Aorta (tissue), 5 donors: ENCODE results near the gene ATXN1. TPM values are rescaled to one million over a fixed set of nuclear protein-coding genes. Genes with fewer than 3 reads are reported as not detected.
"Not testable (repeated sequence)": the region's sequence is repeated elsewhere in the genome, so short reads cannot be mapped to it uniquely, and the experiment has no call there.

Source experiments
- ATAC-seq: fragments of 200-7000 bp; cut with Tn5 transposase; one replicate; pipeline ENCODE4 v1.9.1; 2022; ENCODE audit warnings: moderate library complexity; ENCODE audit not compliant: low FRiP score
- DNase-seq, 2 donors: peaks; one replicate each; pipeline ENCODE4 v3.0.0-alpha.2; 2020
- H3K27ac ChIP-seq, 2 donors: one replicate each; pipeline ENCODE4 v1.5.1; 2013; ENCODE audit warnings: low read length in 2 of 2, mild to moderate bottlenecking in 2 of 2, moderate library complexity in 2 of 2, control low read depth in 1 of 2, inconsistent platforms in 1 of 2, low read depth in 1 of 2
- H3K27me3 ChIP-seq, 2 donors: one replicate each; pipeline ENCODE4 v1.6.1; 2013; ENCODE audit warnings: control low read depth in 1 of 2, low read length in 1 of 2, mild to moderate bottlenecking in 1 of 2, moderate library complexity in 1 of 2; ENCODE audit not compliant: insufficient read depth in 2 of 2, control insufficient read depth in 1 of 2
- H3K36me3 ChIP-seq, 2 donors: one replicate each; pipeline ENCODE4 v1.6.1; 2013; ENCODE audit warnings: control low read depth in 1 of 2, low read length in 1 of 2, mild to moderate bottlenecking in 1 of 2; ENCODE audit not compliant: insufficient read depth in 2 of 2, control insufficient read depth in 1 of 2
- H3K4me1 ChIP-seq, 2 donors: one replicate each; pipeline ENCODE4 v1.6.1; 2013; ENCODE audit warnings: low read length in 2 of 2, control low read depth in 1 of 2, mild to moderate bottlenecking in 1 of 2, moderate library complexity in 1 of 2; ENCODE audit not compliant: insufficient read depth in 2 of 2, control insufficient read depth in 1 of 2
- H3K4me3 ChIP-seq, 2 donors: one replicate each; pipeline ENCODE4 v1.5.1; 2013; ENCODE audit warnings: low read length in 2 of 2, control low read depth in 1 of 2, mild to moderate bottlenecking in 1 of 2
- H3K9me3 ChIP-seq: one replicate; pipeline ENCODE4 v1.6.1; 2013; ENCODE audit warnings: mild to moderate bottlenecking, low read length; ENCODE audit not compliant: control insufficient read depth
- WGBS, 2 donors: extraction: QIAGEN DNeasy Blood & Tissue Kit; methylation state at CpG; one replicate each; pipeline ENCODE4 v1.1.7; 2013; 5-methylcytosine and 5-hydroxymethylcytosine counted together
- intact Hi-C, 2 donors: fragments of 100-400 bp; cut with DNase I; formaldehyde crosslinking; loops; one replicate each; pipeline versions ENCODE4 v1.14.2 to v1.15.0; 2022
- polyA plus RNA-seq, 2 donors: library from polyadenylated mRNA; stranded (reverse); fragments of 200-250 nt; gene quantifications; one replicate each; pipeline ENCODE4 v1.2.3, GENCODE V29; 2013
- total RNA-seq, 2 donors: library from RNA; stranded (reverse); fragmentation: NEBNext Ultra II Directional; extraction: Animal tissue kit (Norgen Biotek cat#: 25700); gene quantifications; one replicate each; pipeline ENCODE4 v1.2.1, GENCODE V29; 2021
- donor health status: healthy with polysubstance abuse.
- donor health status: Bipolar disorder and iron deficiency.
- donor health status: DM: no; HTN: no; CAD: no.
- donor health status: DM: no; HTN: no; CAD: no.
- donor health status: DM: yes; HTN: yes; CAD: no.

ATXN1 gene
- total and polyA plus RNA-seq, 4 donors = 11.5 to 85.5 (median 45.8) TPM

DNA sequence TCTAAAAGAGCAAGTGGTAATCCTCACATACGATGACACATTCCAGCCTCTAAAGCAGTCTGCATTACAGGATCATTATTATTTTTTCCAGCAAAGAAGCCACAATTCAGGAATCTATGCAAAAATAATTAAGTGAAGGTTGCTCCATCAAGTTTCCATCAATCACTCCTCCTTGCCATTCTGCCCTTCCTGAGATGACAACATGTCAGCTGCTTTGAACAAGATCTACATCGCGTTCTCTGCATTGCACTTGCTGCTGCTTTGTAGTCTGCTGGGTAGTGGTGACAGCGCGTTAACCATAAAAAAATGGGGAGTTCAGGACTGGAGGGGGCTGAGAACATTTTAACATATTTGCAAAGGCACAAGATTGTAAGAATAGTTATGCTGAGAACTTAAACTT lies 375.2 kb downstream of the ATXN1 start:
- WGBS, 2 donors = 88 to 91% methylated on average over 5 of the region's 5 CpGs
- no peak for DNase-seq

DNA sequence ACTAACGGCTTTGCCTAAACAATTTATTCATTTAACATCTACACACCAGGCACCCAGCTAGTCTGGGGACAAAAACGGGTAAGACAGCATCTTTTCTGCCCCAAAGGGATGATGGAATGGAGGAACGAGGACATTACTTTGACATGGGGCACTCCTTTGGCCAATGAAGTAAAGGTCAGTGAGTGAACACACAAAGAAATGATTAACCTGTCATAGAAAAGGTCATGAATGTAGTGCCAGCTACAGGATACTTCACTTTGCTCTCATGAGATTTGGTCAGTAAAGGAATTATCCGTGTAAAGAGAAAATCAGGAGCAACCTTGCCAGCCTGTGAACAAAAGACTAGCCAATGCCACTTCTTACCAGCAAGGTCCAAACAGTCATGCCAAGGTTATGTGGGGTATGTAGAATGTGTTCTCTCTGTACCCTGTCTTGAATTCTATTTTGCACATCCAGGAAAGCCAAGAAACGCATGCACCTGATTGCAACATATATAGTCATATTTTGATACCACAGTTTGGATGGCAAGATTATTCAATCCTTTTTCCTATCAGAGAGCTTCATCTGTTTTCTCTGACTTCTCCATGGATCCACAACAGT lies 377.6 kb downstream of the ATXN1 start:
- H3K4me1 ChIP-seq = no peaks in the 10 kb centered on the region
- DNase-seq (no peak), ATAC-seq (no peak)
- H3K36me3 ChIP-seq = no peaks in the 10 kb centered on the region
- no peak overlapping the region for H3K4me3 ChIP-seq
- no peaks in the 10 kb centered on the region for H3K9me3 ChIP-seq
- no peaks in the 10 kb centered on the region for H3K27me3 ChIP-seq
- intact Hi-C loops = no loop called here
- no peak overlapping the region for H3K27ac ChIP-seq
- WGBS, 2 donors = 88 to 89% methylated on average over 5 of the region's 5 CpGs

More for the DNA sequence above, 375.2 kb downstream of the ATXN1 start:
- Histone ChIP-seq H3K36me3 (no peaks in the 10 kb centered on the region), H3K4me3 (no peak overlapping the region), H3K27ac (no peak overlapping the region), H3K9me3 (no peaks in the 10 kb centered on the region), H3K4me1 (no peaks in the 10 kb centered on the region), H3K27me3 (no peaks in the 10 kb centered on the region)
- ATAC-seq = no peak
- intact Hi-C loops = no loop called here

DNA sequence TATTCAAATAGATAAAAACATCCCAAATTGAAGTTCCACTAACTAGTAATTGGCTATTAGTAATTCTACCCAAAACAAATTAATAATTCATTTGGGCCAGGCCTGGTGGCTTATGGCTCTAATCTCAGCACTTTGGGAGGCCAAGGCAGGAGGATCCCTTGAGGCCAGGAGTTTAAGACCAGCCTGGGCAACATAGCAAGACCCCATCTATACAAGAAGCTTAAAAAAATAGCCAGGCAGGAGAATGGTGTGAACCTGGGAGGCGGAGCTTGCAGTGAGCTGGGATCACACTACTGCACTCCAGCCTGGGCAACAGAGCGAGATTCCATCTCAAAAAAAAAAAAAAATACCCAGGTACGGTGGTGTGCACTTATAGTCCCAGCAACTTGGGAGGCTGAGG lies 379.3 kb downstream of the ATXN1 start:
- DNase-seq, H3K4me1 ChIP-seq, intact Hi-C loops, H3K27me3 ChIP-seq, H3K27ac ChIP-seq, H3K4me3 ChIP-seq, ATAC-seq, H3K36me3 ChIP-seq, H3K9me3 ChIP-seq: not testable (repeated sequence)
- WGBS, 2 donors = 93 to 98% methylated on average over 3 of the region's 3 CpGs

DNA sequence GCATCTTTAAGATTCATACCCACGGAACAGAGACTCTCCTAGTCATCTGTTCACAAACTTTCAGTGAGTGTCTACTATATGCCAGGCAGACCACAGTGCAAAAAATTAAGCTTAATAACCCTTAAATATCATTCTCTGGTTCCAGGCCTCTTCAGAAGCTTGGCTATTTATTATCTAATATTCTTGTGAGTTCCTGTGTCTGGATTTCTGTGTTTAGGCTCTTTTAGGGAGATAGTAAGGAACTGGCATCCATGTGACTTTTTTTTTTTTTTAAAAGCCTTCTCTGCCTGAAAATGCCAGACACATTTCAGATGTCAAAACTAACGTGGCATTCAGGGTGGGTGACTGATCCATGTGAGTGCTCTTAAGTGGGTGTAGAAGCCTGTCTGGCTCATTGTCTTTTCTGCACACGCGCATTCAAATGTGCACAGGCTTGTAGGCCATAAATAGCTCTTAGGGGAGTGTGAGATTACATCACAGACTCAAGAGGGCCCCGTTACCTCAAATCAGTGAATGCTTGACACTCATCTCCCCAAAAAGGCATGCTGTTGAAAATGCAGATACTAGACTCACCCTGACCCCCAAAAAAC lies 380.9 kb downstream of the ATXN1 start:
- Histone ChIP-seq H3K36me3 (no peaks in the 10 kb centered on the region), H3K27me3 (no peaks in the 10 kb centered on the region), H3K27ac (no peak overlapping the region), H3K4me3 (no peak overlapping the region), H3K9me3 (no peaks in the 10 kb centered on the region), H3K4me1 (peaks cover 0 to 6% of the 10 kb centered on the region in 2 donors)
- ATAC-seq = no peak
- intact Hi-C loops = no loop called here
- WGBS, 2 donors = 57% methylated on average over 5 of the region's 5 CpGs
- no peak for DNase-seq

DNA sequence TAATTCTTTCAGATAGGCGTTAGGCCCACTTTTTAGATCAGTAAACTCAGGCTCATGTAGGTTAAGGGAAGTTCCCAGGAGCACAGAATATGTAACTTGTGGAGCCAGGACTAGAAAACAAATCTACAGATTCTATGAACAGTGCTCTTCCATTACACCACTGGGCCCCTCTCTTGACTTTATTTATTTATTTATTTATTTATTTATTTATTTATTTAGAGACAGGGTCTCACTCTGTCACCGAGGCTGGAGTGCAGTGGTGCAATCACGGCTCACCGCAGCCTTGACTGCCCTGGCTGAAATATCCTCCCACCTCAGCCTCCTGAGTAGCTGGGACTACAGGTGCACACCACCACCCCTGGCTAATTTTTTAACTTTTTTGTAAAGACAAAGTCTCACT lies 382.9 kb downstream of the ATXN1 start:
- ATAC-seq, intact Hi-C loops, H3K9me3 ChIP-seq, H3K27ac ChIP-seq, H3K4me3 ChIP-seq, DNase-seq, H3K36me3 ChIP-seq, H3K27me3 ChIP-seq: not testable (repeated sequence)
- 97% methylated on average over 4 of the region's 4 CpGs for WGBS, 2 donors
- peaks cover 0 to 11% of the 10 kb centered on the region in 2 donors for H3K4me1 ChIP-seq

DNA sequence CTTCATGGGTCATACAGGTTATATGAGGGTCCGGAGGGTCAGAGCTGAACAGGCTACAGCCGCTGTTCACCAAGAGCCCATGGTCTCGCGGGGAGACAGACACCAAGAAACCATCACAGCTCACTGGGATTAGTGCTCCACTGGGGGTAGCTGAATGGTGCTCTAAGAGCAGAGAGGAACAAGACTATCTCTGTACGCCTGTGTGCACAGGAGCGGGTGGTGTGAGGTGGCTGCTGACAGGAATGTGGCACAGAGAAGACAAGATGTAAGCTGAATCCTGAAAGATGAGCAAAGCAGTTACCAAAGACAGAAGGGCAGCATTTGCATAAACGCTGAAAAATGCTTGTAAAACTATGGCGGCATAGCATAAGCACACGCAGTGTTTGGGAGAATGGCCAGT lies 383.8 kb downstream of the ATXN1 start:
- no peak for ATAC-seq
- Histone ChIP-seq H3K36me3 (no peaks in the 10 kb centered on the region), H3K9me3 (no peaks in the 10 kb centered on the region), H3K4me3 (no peak overlapping the region), H3K27ac (no peak overlapping the region), H3K4me1 (peaks cover 0 to 11% of the 10 kb centered on the region in 2 donors), H3K27me3 (no peaks in the 10 kb centered on the region)
- no peak for DNase-seq
- 97 to 98% methylated on average over 9 of the region's 9 CpGs for WGBS, 2 donors
- intact Hi-C loops = no loop called here

DNA sequence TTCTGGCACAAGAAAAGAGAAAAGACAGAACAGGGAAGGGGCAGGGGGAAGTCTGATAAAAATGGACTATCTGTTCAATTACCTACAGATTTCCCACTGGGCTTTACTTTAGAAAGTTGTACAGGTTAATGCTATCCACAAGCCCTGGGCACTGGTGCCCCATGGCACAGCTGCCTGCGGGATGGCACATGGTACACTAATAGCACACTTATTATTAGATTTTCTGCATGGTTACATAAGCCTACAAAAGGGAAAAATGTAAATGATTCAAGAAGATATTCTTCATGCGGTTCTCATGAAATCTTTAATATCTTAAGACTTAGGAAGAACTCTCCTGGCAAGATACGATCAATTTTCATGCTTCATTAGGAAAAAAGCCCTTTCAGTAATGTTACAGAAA lies 385.4 kb downstream of the ATXN1 start:
- H3K36me3 ChIP-seq = no peaks in the 10 kb centered on the region
- H3K27me3 ChIP-seq = no peaks in the 10 kb centered on the region
- DNase-seq (no peak), ATAC-seq (no peak)
- WGBS, 2 donors = 77 to 79% methylated on average over 3 of the region's 3 CpGs
- intact Hi-C loops = no loop called here
- peaks cover 0 to 11% of the 10 kb centered on the region in 2 donors for H3K4me1 ChIP-seq
- no peak overlapping the region for H3K4me3 ChIP-seq
- no peaks in the 10 kb centered on the region for H3K9me3 ChIP-seq
- H3K27ac ChIP-seq = no peak overlapping the region

DNA sequence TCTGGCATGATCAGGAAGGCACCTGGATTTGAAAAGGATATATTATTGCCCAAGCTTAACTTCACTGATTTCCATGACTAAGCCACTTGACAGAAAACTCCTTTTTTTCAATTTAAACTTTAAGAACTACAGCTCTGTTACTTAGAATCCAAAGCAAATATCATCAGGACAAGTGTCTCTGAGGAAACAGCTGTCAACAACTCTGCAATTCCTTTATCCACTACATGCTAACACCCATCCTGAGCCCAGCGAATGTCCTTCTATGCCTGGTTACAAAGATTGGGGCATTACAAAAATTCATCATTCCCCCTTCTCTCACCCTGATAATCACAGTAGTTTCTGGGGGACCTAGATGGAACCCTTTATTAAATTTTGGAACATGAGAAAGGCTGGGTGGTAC lies 386.1 kb downstream of the ATXN1 start:
- ATAC-seq (no peak), DNase-seq (no peak)
- intact Hi-C loops = no loop called here
- no peaks in the 10 kb centered on the region for H3K36me3 ChIP-seq
- H3K9me3 ChIP-seq = no peaks in the 10 kb centered on the region
- peaks cover 0 to 11% of the 10 kb centered on the region in 2 donors for H3K4me1 ChIP-seq
- 61 to 67% methylated on average over 1 of the region's 1 CpG for WGBS, 2 donors
- no peak overlapping the region for H3K27ac ChIP-seq
- no peak overlapping the region for H3K4me3 ChIP-seq
- H3K27me3 ChIP-seq = no peaks in the 10 kb centered on the region

DNA sequence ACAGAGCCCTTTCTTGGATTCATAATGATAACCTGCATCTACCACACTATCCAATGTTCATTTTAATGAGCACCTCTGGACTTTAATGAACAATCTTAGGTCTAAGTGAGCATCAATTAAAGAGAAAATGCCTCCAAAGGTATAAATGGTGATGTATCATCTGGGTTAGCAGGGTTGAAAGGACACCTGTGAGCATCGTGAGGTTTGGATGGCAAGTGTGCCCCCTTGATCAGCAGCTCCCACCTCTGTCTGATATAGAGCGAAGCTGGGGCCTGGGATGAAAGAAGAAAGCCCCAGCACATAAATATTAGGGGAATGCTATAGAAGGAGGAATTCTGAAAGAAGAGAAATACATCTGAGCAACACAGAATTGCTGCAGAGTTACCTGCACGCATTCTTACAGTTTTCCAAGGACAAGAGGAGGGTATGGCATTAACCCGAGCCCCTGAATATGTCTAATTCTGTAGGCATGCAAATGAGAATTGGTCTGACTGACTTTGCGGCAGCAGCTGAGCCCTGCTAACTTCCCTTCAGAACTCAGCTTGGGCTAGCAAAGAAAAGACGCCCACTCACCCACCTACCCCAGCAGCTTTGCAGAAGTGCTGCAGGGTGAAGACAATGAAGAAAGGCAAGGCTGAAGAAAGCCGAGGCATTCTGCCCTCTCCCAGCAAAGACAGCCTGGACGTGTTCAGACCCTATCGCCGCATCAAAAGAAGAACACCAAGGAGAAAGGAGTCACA lies 386.6 kb downstream of the ATXN1 start:
- intact Hi-C loops = no loop called here
- peaks cover 0 to 11% of the 10 kb centered on the region in 2 donors for H3K4me1 ChIP-seq
- H3K27me3 ChIP-seq = no peaks in the 10 kb centered on the region
- WGBS, 2 donors = 92 to 93% methylated on average over 10 of the region's 10 CpGs
- no peak overlapping the region for H3K4me3 ChIP-seq
- DNase-seq = no peak
- H3K9me3 ChIP-seq = no peaks in the 10 kb centered on the region
- no peak for ATAC-seq
- H3K27ac ChIP-seq = no peak overlapping the region
- H3K36me3 ChIP-seq = no peaks in the 10 kb centered on the region
